Measurements from ENCODE around the gene DAB1. TPM values are rescaled to one million over a fixed set of nuclear protein-coding genes. Genes with fewer than 3 reads are reported as not detected.

The DAB1 gene
- total RNA-seq, 4 donors from 2014 or later = 0.48 to 1.2 TPM; not detected in 2

DNA sequence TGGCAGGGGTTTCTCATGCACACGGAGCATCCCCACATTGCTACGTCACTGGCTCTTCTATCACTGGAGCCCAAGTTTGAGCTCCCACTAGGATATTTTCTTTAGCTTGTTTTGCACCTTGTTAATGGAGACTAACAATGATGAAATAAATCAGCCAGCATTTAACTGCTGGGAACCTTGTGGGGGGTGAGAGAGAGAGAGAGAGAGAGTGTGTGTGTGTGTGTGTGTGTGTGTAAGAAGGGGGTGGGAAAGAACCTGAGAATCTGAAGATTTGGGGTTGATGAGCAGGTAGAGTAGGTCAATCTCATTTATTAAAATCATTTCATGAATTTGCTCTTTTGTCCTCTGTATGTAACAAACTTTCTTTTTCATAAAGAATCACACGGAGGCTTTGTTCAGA lies 458.7 kb downstream of the DAB1 start:
- in situ Hi-C loops (cut with MboI; ENCODE audit: low pct_ligation_motif_present in 1 of 4, low pct_unique_long_range_greater_than_20kb in 1 of 4, low sequenced_read_pairs in 3 of 4) = no loop called here
- no peaks in the 10 kb centered on the region for H3K36me3 ChIP-seq

DNA sequence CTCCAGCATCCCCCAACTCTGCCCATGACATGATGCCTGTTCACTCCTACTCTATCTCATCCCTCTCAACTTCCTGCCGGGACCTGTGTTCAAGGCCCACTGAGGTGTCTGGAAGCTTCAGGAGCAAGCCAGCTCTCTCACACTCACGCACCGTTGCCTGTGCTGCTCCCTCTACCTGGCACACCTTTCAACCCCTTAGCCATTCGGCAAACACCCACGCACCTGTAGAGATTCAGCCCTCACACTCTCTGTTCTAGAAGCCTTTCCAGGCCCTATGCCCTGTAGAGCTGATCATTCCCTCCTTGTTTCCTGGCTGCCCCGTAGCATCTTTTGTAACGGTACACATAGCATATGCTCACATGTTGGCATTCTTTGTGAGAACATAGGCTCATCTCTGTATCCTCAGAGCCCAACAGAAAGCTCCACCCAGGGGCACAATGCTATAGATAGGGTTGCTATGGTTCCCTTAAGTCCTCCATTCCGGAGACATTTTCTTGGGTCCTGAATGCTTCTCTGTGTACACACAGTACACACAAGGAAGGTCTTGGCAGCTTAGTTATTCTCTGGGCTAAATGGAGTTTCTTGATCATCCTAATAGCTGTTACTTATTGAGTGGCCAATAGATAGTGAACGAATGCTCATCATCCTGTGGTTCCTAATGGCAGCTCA lies 459.4 kb downstream of the DAB1 start:
- Histone ChIP-seq H3K27ac (no peak overlapping the region), H3K27me3 (no peaks in the 10 kb centered on the region), H3K4me1 (no peaks in the 10 kb centered on the region), H3K4me3 (no peak overlapping the region), H3K36me3 (no peaks in the 10 kb centered on the region), H3K9me3 (no peaks in the 10 kb centered on the region)
- DNase-seq = no peak
- no peak for TF ChIP-seq EP300 (IDR thresholded peaks at IDR 0.05; ENCODE audit: low read depth)
- no peak for TF ChIP-seq POLR2A (IDR thresholded peaks at IDR 0.05)
- no peak for TF ChIP-seq POLR2AphosphoS5 (IDR thresholded peaks at IDR 0.05)
- TF ChIP-seq, protein P1, sequence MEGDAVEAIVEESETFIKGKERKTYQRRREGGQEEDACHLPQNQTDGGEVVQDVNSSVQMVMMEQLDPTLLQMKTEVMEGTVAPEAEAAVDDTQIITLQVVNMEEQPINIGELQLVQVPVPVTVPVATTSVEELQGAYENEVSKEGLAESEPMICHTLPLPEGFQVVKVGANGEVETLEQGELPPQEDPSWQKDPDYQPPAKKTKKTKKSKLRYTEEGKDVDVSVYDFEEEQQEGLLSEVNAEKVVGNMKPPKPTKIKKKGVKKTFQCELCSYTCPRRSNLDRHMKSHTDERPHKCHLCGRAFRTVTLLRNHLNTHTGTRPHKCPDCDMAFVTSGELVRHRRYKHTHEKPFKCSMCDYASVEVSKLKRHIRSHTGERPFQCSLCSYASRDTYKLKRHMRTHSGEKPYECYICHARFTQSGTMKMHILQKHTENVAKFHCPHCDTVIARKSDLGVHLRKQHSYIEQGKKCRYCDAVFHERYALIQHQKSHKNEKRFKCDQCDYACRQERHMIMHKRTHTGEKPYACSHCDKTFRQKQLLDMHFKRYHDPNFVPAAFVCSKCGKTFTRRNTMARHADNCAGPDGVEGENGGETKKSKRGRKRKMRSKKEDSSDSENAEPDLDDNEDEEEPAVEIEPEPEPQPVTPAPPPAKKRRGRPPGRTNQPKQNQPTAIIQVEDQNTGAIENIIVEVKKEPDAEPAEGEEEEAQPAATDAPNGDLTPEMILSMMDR (IDR thresholded peaks at IDR 0.05) = no peak
- intact Hi-C loops (cut with DNase I; ENCODE audit: low total_unique reads) = no loop called here
- in situ Hi-C loops (cut with MboI; ENCODE audit: low pct_ligation_motif_present in 1 of 4, low pct_unique_long_range_greater_than_20kb in 1 of 4, low sequenced_read_pairs in 3 of 4) = no loop called here
- WGBS, 2 donors (ENCODE audit: low coverage in 1 of 2) = 89% methylated on average over 9 of the region's 9 CpGs; no CpG with 5 or more reads in 1 of the 2 donors

More for the DNA sequence above, 458.7 kb downstream of the DAB1 start:
- Histone ChIP-seq H3K27ac (no peak overlapping the region), H3K9me3 (no peaks in the 10 kb centered on the region), H3K27me3 (no peaks in the 10 kb centered on the region), H3K4me1 (no peaks in the 10 kb centered on the region), H3K4me3 (no peak overlapping the region)
- intact Hi-C loops (cut with DNase I; ENCODE audit: low total_unique reads) = no loop called here
- TF ChIP-seq, protein P1 (IDR thresholded peaks at IDR 0.05) = no peak
- TF ChIP-seq POLR2AphosphoS5 (IDR thresholded peaks at IDR 0.05) (no peak), EP300 (IDR thresholded peaks at IDR 0.05; ENCODE audit: low read depth) (no peak), POLR2A (IDR thresholded peaks at IDR 0.05) (no peak)
- WGBS, 2 donors (ENCODE audit: low coverage in 1 of 2) = 63 to 72% methylated on average over 3 of the region's 3 CpGs
- DNase-seq = no peak

DNA sequence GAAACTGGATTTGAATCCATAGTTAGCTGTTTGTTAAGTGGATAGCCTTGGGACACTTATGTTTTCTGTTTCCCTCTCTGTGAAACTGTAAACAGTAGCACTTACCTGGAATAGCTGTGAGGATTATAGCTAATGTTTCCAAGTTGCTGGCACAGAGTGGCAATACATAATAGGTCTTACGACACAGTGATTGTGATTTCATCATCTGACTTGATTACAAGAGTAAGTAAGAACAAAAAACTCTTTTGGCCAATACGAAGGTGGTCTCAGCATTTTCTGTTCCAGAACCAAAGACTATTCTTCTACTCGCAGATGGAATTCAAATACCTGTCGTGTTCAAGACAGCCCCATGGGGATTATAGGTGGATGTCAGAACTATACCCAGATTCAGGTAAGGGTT lies 460.2 kb downstream of the DAB1 start:
- no peak for TF ChIP-seq POLR2A (IDR thresholded peaks at IDR 0.05)
- no peak for TF ChIP-seq EP300 (IDR thresholded peaks at IDR 0.05; ENCODE audit: low read depth)
- no peak for TF ChIP-seq POLR2AphosphoS5 (IDR thresholded peaks at IDR 0.05)
- TF ChIP-seq, protein P1 (IDR thresholded peaks at IDR 0.05) = no peak
- Histone ChIP-seq H3K27me3 (no peaks in the 10 kb centered on the region), H3K27ac (no peak overlapping the region), H3K36me3 (no peaks in the 10 kb centered on the region), H3K9me3 (no peaks in the 10 kb centered on the region), H3K4me1 (no peaks in the 10 kb centered on the region), H3K4me3 (no peak overlapping the region)
- DNase-seq = no peak
- intact Hi-C loops (cut with DNase I; ENCODE audit: low total_unique reads) = no loop called here
- in situ Hi-C loops (cut with MboI; ENCODE audit: low pct_ligation_motif_present in 1 of 4, low pct_unique_long_range_greater_than_20kb in 1 of 4, low sequenced_read_pairs in 3 of 4) = no loop called here
- WGBS, 2 donors (ENCODE audit: low coverage in 1 of 2) = 79 to 90% methylated on average over 2 to 4 of the region's 4 CpGs

DNA sequence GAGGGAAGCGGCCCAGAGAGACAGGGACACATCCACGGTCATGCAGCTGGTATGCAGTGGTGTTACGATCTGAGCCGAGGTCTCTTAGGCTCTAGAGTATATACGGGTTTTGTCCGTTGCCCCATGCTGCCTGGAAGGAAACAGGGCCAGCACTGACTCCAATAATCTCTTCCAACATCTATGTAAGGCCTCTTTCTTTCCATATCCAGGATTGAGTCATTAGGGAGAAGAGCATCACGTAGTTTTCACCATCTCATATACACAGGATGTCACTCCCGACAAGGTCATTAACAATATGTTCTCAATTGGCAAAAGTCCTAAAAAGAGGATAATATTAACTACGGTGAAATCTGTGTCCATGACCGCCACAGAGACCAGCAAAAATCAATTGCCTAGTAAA lies 462.4 kb downstream of the DAB1 start:
- H3K27ac ChIP-seq = no peak overlapping the region
- H3K4me3 ChIP-seq = no peak overlapping the region
- no peak for DNase-seq
- no peaks in the 10 kb centered on the region for H3K27me3 ChIP-seq
- in situ Hi-C loops (cut with MboI; ENCODE audit: low pct_ligation_motif_present in 1 of 4, low pct_unique_long_range_greater_than_20kb in 1 of 4, low sequenced_read_pairs in 3 of 4) (no loop called here), intact Hi-C loops (cut with DNase I; ENCODE audit: low total_unique reads) (no loop called here)
- WGBS, 2 donors (ENCODE audit: low coverage in 1 of 2) = 78 to 83% methylated on average over 10 of the region's 10 CpGs
- no peaks in the 10 kb centered on the region for H3K9me3 ChIP-seq
- H3K4me1 ChIP-seq = no peaks in the 10 kb centered on the region
- no peaks in the 10 kb centered on the region for H3K36me3 ChIP-seq
- TF ChIP-seq, protein P1 (IDR thresholded peaks at IDR 0.05) = no peak
- no peak for TF ChIP-seq POLR2AphosphoS5 (IDR thresholded peaks at IDR 0.05)
- no peak for TF ChIP-seq POLR2A (IDR thresholded peaks at IDR 0.05)
- TF ChIP-seq EP300 (IDR thresholded peaks at IDR 0.05; ENCODE audit: low read depth) = no peak

All from transverse colon (tissue), 4 donors.